Peyer's patch (tissue), 4 donors: ENCODE results near the gene TMEM89.

Source experiments
- POLR2A ChIP-seq, 2 donors: fragments of 450-650 bp; IDR thresholded peaks; one replicate each; pipeline ENCODE4 v1.5.1; 2017; ENCODE audit warnings: antibody characterized with exemption in 2 of 2, mild to moderate bottlenecking in 2 of 2, moderate library complexity in 2 of 2
- TF ChIP-seq, protein P1 (sequence below), 6 experiments: fragments of 450-650 bp in 4 of 6; fragments of 200-600 bp in 2 of 6; sonication (generic) in 1 of 6; IDR thresholded peaks; one replicate each; pipeline ENCODE4 v1.5.1; 2017 to 2019; ENCODE audit warnings: antibody characterized with exemption in 6 of 6, mild to moderate bottlenecking in 3 of 6, moderate library complexity in 1 of 6

DNA sequence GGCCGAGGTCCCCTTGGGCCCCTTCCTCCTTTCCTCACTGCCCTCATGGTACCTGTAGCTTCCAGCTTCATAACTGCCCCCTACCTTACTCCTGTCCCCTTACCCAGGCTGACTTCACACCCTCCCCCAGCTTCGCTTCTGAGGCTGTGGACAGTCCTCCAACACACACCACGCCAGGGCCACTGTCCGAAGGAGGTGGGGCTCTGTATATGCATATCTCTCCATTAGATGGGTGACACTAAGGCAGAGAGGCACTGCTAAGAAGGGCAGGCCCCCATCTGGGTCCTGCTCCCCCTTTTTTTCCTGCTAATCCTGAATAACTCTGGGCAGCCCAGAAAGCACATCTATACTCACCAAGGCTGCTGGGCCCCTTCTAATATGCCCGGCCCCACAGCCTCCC lies 25.4 kb downstream of the TMEM89 start:
- TF ChIP-seq, protein P1, sequence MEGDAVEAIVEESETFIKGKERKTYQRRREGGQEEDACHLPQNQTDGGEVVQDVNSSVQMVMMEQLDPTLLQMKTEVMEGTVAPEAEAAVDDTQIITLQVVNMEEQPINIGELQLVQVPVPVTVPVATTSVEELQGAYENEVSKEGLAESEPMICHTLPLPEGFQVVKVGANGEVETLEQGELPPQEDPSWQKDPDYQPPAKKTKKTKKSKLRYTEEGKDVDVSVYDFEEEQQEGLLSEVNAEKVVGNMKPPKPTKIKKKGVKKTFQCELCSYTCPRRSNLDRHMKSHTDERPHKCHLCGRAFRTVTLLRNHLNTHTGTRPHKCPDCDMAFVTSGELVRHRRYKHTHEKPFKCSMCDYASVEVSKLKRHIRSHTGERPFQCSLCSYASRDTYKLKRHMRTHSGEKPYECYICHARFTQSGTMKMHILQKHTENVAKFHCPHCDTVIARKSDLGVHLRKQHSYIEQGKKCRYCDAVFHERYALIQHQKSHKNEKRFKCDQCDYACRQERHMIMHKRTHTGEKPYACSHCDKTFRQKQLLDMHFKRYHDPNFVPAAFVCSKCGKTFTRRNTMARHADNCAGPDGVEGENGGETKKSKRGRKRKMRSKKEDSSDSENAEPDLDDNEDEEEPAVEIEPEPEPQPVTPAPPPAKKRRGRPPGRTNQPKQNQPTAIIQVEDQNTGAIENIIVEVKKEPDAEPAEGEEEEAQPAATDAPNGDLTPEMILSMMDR (IDR thresholded peaks at IDR 0.05), result no peak
- TF ChIP-seq POLR2A (IDR thresholded peaks at IDR 0.05), result no peak
